ENCODE data around the gene USP17L28.
"Not testable (repeated sequence)": the region's sequence is repeated elsewhere in the genome, so short reads cannot be mapped to it uniquely, and the experiment has no call there.

The USP17L28 gene

GRCh38 chr4:9348593-9348992 lies at the start of gene USP17L28:
Gene USP17L28, plus strand, starts transcription at chr4:9348893. Its CDS starts 0 bp downstream, at chr4:9348893.
- TF ChIP-seq CTCF (IDR thresholded peaks at IDR 0.05) = not testable (repeated sequence)

- TF ChIP-seq CTCF (IDR thresholded peaks at IDR 0.05) = not testable (repeated sequence)
These were observed 23.8 kb upstream of the USP17L28 start, which contains the start of gene USP17L24 for GRCh38 chr4:9324865-9325264. Gene USP17L24, plus strand, starts transcription at chr4:9325165. Its CDS starts 0 bp downstream, at chr4:9325165.

DNA sequence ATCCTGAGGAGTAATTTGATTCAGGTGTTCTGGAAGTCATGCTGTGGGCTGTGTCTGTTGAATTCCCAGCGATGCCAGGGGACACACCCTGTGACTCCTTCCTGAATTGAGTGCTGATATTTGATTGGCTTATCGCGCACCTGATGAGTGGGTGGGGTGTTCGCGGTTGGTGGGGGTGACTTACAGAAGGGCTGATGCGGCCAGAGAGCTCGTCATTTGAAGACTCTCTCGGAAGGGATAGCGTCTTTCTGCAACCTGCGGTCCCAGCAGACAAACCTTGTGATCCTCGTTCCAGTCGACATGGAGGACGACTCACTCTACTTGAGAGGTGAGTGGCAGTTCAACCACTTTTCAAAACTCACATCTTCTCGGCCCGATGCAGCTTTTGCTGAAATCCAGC lies 19.1 kb upstream of the USP17L28 start, which contains the start of gene USP17L25:
Gene USP17L25 (plus strand): TSS at position 301 of the 400 bp plus-strand sequence. CDS start 0 bp downstream, at position 301.
- not testable (repeated sequence) for TF ChIP-seq CTCF (IDR thresholded peaks at IDR 0.05)

GRCh38 chr4:9334358-9334757 lies 14.3 kb upstream of the USP17L28 start, which contains the start of gene USP17L26:
Gene USP17L26, plus strand, starts transcription at chr4:9334658. Its CDS starts 0 bp downstream, at chr4:9334658.
- not testable (repeated sequence) for TF ChIP-seq CTCF (IDR thresholded peaks at IDR 0.05)

DNA sequence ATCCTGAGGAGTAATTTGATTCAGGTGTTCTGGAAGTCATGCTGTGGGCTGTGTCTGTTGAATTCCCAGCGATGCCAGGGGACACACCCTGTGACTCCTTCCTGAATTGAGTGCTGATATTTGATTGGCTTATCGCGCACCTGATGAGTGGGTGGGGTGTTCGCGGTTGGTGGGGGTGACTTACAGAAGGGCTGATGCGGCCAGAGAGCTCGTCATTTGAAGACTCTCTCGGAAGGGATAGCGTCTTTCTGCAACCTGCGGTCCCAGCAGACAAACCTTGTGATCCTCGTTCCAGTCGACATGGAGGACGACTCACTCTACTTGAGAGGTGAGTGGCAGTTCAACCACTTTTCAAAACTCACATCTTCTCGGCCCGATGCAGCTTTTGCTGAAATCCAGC lies 9.6 kb upstream of the USP17L28 start, which contains the start of gene USP17L5:
Gene USP17L5 (plus strand): TSS at position 301 of the 400 bp plus-strand sequence. CDS start 0 bp downstream, at position 301.
- not testable (repeated sequence) for TF ChIP-seq CTCF (IDR thresholded peaks at IDR 0.05)

DNA sequence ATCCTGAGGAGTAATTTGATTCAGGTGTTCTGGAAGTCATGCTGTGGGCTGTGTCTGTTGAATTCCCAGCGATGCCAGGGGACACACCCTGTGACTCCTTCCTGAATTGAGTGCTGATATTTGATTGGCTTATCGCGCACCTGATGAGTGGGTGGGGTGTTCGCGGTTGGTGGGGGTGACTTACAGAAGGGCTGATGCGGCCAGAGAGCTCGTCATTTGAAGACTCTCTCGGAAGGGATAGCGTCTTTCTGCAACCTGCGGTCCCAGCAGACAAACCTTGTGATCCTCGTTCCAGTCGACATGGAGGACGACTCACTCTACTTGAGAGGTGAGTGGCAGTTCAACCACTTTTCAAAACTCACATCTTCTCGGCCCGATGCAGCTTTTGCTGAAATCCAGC lies 4.8 kb upstream of the USP17L28 start, which contains the start of gene USP17L27:
Gene USP17L27 (plus strand): TSS at position 301 of the 400 bp plus-strand sequence. CDS start 0 bp downstream, at position 301.
- not testable (repeated sequence) for TF ChIP-seq CTCF (IDR thresholded peaks at IDR 0.05)

- not testable (repeated sequence) for TF ChIP-seq CTCF (IDR thresholded peaks at IDR 0.05)
These were observed 4.6 kb downstream of the USP17L28 start, which contains the start of gene USP17L29 for GRCh38 chr4:9353338-9353737. Gene USP17L29, plus strand, starts transcription at chr4:9353638. Its CDS starts 0 bp downstream, at chr4:9353638.
